Neural progenitor cell (in vitro differentiated cells): ENCODE results near the gene ZNRF1. TPM values are rescaled to one million over a fixed set of nuclear protein-coding genes. Genes with fewer than 3 reads are reported as not detected.
"Not testable (repeated sequence)": the region's sequence is repeated elsewhere in the genome, so short reads cannot be mapped to it uniquely, and the experiment has no call there.

Source experiments
- DNase-seq: peaks from one replicate; pipeline ENCODE4 v3.0.0-alpha.2; 2016; ENCODE audit warnings: low spot score
- H2AFZ ChIP-seq: fragments of 200-600 bp; sonication (generic); replicated peaks from 2 replicates; pipeline ENCODE4 v1.6.1; 2016; ENCODE audit warnings: antibody characterized with exemption
- H3F3A ChIP-seq: fragments of 200-600 bp; sonication (generic); 2 replicates; pipeline ENCODE4 v1.6.1; 2016; ENCODE audit warnings: antibody characterized with exemption, low read depth
- H3K27ac ChIP-seq: fragments of 200-600 bp; sonication (generic); 2 replicates; pipeline ENCODE4 v1.5.1; 2016; ENCODE audit warnings: mild to moderate bottlenecking
- H3K27me3 ChIP-seq: fragments of 200-600 bp; sonication (generic); 2 replicates; pipeline ENCODE4 v1.6.1; 2016; ENCODE audit warnings: mild to moderate bottlenecking, moderate library complexity
- H3K36me3 ChIP-seq: fragments of 200-600 bp; sonication (generic); 2 replicates; pipeline ENCODE4 v1.5.1; 2016
- H3K4me1 ChIP-seq: fragments of 200-600 bp; sonication (generic); 2 replicates; pipeline ENCODE4 v1.6.1; 2016; ENCODE audit warnings: mixed run types
- H3K4me2 ChIP-seq: fragments of 200-600 bp; sonication (generic); 2 replicates; pipeline ENCODE4 v1.6.1; 2016
- H3K4me3 ChIP-seq: fragments of 200-600 bp; sonication (generic); 2 replicates; pipeline ENCODE4 v1.5.1; 2016
- H3K79me2 ChIP-seq: fragments of 200-600 bp; sonication (generic); 2 replicates; pipeline ENCODE4 v1.6.1; 2016; ENCODE audit warnings: low read depth
- H3K9ac ChIP-seq: fragments of 200-600 bp; sonication (generic); 2 replicates; pipeline ENCODE4 v1.6.1; 2016
- H3K9me3 ChIP-seq: fragments of 200-600 bp; sonication (generic); 2 replicates; pipeline ENCODE4 v1.5.1; 2016; ENCODE audit warnings: low read depth
- H4K20me1 ChIP-seq: fragments of 200-600 bp; sonication (generic); 2 replicates; pipeline ENCODE4 v1.6.1; 2016; ENCODE audit warnings: low read depth
- H3K27ac Mint-ChIP-seq: 3 replicates; pipeline ENCODE4 v1.8.0; 2021; ENCODE audit warnings: mixed read lengths
- H3K27me3 Mint-ChIP-seq: 2 replicates; pipeline ENCODE4 v1.8.0; 2022; ENCODE audit warnings: low read depth, mild to moderate bottlenecking, inconsistent platforms, moderate library complexity, mixed read lengths; ENCODE audit not compliant: insufficient read depth
- H3K36me3 Mint-ChIP-seq: 3 replicates; pipeline ENCODE4 v1.8.0; 2021; ENCODE audit warnings: mixed read lengths
- H3K4me1 Mint-ChIP-seq: 3 replicates; pipeline ENCODE4 v1.8.0; 2021; ENCODE audit warnings: mixed read lengths
- H3K4me3 Mint-ChIP-seq: 3 replicates; pipeline ENCODE4 v1.8.0; 2021; ENCODE audit warnings: mild to moderate bottlenecking, moderate library complexity, mixed read lengths
- H3K9me3 Mint-ChIP-seq: 3 replicates; pipeline ENCODE4 v1.8.0; 2020; ENCODE audit warnings: mixed read lengths
- EZH2 ChIP-seq: fragments of 200-600 bp; sonication (generic); IDR thresholded peaks from 2 replicates; pipeline ENCODE4 v1.6.1; 2017; ENCODE audit warnings: antibody characterized with exemption, mild to moderate bottlenecking, moderate library complexity
- EZH2phosphoT487 ChIP-seq: fragments of 200-600 bp; sonication (generic); IDR thresholded peaks from 2 replicates; pipeline ENCODE4 v1.6.1; 2017; ENCODE audit warnings: antibody characterized with exemption
- total RNA-seq: library from RNA; depleted of rRNA; stranded (reverse); fragments of >200 nt; gene quantifications from 2 replicates; pipeline ENCODE4 v1.2.3, GENCODE V29; 2015; ENCODE audit warnings: low replicate concordance
- TF ChIP-seq, protein P1 (sequence below): fragments of 200-600 bp; sonication (generic); IDR thresholded peaks from 2 replicates; pipeline ENCODE4 v1.5.1; 2017; ENCODE audit warnings: antibody characterized with exemption, mild to moderate bottlenecking

The ZNRF1 gene
- total RNA-seq, 1 donor from 2014 or later: 9.3 TPM

- Histone ChIP-seq H3K4me3 (no peak overlapping the region), H3K4me1 (peaks cover 12% of the 10 kb centered on the region), H3K27me3 (no peaks in the 10 kb centered on the region), H3K27ac (no peak overlapping the region), H3F3A (no peaks in the 10 kb centered on the region), H4K20me1 (peaks cover 76% of the 10 kb centered on the region), H3K36me3 (no peaks in the 10 kb centered on the region), H3K9ac (no peak overlapping the region), H3K4me2 (no peak overlapping the region), H3K79me2 (peaks cover 86% of the 10 kb centered on the region), H2AFZ (no peak overlapping the region), H3K9me3 (no peaks in the 10 kb centered on the region)
- Mint-ChIP-seq H3K27me3 (no peaks in the 10 kb centered on the region), H3K36me3 (peaks cover 22% of the 10 kb centered on the region), H3K4me3 (no peak overlapping the region), H3K4me1 (no peaks in the 10 kb centered on the region), H3K9me3 (no peaks in the 10 kb centered on the region), H3K27ac (no peak overlapping the region)
- DNase-seq: no peak
- TF ChIP-seq EZH2phosphoT487 (no peak), EZH2 (no peak)
- TF ChIP-seq, protein P1, sequence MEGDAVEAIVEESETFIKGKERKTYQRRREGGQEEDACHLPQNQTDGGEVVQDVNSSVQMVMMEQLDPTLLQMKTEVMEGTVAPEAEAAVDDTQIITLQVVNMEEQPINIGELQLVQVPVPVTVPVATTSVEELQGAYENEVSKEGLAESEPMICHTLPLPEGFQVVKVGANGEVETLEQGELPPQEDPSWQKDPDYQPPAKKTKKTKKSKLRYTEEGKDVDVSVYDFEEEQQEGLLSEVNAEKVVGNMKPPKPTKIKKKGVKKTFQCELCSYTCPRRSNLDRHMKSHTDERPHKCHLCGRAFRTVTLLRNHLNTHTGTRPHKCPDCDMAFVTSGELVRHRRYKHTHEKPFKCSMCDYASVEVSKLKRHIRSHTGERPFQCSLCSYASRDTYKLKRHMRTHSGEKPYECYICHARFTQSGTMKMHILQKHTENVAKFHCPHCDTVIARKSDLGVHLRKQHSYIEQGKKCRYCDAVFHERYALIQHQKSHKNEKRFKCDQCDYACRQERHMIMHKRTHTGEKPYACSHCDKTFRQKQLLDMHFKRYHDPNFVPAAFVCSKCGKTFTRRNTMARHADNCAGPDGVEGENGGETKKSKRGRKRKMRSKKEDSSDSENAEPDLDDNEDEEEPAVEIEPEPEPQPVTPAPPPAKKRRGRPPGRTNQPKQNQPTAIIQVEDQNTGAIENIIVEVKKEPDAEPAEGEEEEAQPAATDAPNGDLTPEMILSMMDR: no peak
Measured at GRCh38 chr16:75088934-75089333, 90.1 kb downstream of the ZNRF1 start.

DNA sequence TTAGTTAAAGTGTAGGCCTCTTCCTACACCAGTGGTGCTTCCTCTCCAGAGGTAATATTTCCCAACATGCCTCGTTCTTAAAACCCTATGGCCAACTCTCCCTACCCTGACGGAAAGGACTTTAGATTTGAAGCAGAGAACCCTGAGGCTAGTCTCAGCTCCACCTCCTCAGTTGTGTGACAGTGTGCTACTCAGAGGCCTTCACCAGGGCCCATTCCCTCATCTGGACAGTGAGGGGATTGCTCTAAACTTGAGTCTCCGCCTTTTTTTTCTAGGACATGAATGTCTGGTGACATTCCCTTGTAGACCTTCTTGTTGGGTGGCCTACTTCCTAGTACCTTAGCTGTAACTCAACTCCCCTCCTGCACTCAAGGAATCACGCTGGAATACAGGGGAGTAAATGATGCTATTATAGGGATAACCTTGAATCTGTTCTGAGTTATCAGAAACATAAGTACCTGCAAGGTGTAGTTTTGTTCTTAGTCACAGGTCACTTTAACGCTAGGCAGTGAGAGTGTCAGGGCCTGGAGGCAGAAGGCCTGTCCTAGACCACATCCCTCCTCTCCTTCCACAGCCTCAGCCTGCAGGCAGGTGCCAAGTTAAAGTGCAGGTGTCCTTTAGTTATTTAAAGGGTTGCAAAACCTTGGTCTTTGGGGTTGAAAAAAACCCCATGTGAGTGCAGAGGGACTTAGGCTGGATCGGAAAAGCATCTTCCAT lies 90.8 kb downstream of the ZNRF1 start:
- Histone ChIP-seq H3K79me2 (peaks cover 82% of the 10 kb centered on the region), H3K27me3 (no peaks in the 10 kb centered on the region), H2AFZ (no peak overlapping the region), H3K4me3 (no peak overlapping the region), H3K4me2 (no peak overlapping the region), H3F3A (no peaks in the 10 kb centered on the region), H3K9me3 (no peaks in the 10 kb centered on the region), H3K9ac (no peak overlapping the region), H3K27ac (no peak overlapping the region), H3K36me3 (no peaks in the 10 kb centered on the region), H3K4me1 (peaks cover 12% of the 10 kb centered on the region), H4K20me1 (peaks cover 74% of the 10 kb centered on the region)
- DNase-seq: no peak
- no peaks in the 10 kb centered on the region for H3K27me3 Mint-ChIP-seq
- H3K9me3 Mint-ChIP-seq: no peaks in the 10 kb centered on the region
- H3K4me1 Mint-ChIP-seq: no peaks in the 10 kb centered on the region
- H3K4me3 Mint-ChIP-seq: no peak overlapping the region
- H3K36me3 Mint-ChIP-seq: peaks cover 21% of the 10 kb centered on the region
- no peak for TF ChIP-seq EZH2phosphoT487
- TF ChIP-seq, protein P1: no peak
- no peak overlapping the region for H3K27ac Mint-ChIP-seq

DNA sequence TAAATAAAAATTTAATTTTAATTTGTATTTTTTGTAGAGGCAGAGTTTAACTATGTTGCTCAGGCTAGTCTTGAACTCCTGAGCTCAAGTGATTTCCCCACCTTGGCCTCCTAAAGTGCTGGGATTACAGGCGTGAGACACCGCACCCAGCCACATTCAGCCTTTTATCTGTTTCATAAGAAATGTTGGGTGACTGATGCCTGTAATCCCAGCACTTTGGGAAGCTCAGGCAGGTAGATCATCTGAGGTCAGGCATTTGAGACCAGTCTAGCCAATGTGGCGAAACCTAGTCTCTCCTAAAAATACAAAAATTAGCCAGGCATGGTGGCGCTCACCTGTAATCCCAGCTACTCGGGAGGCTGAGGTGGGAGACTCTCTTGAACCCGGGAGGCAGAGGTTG lies 92.1 kb downstream of the ZNRF1 start:
- H3K36me3 ChIP-seq, H3F3A ChIP-seq, H3K4me3 Mint-ChIP-seq, H3K27ac ChIP-seq, H3K4me3 ChIP-seq, H3K4me2 ChIP-seq, H3K9me3 Mint-ChIP-seq, H3K4me1 Mint-ChIP-seq, H3K9me3 ChIP-seq, DNase-seq, H3K27me3 ChIP-seq, H3K27me3 Mint-ChIP-seq, H2AFZ ChIP-seq, H3K27ac Mint-ChIP-seq, H3K9ac ChIP-seq: not testable (repeated sequence)
- H3K79me2 ChIP-seq: peaks cover 69% of the 10 kb centered on the region
- peaks cover 70% of the 10 kb centered on the region for H4K20me1 ChIP-seq
- peaks cover 19% of the 10 kb centered on the region for H3K36me3 Mint-ChIP-seq
- H3K4me1 ChIP-seq: peaks cover 12% of the 10 kb centered on the region

DNA sequence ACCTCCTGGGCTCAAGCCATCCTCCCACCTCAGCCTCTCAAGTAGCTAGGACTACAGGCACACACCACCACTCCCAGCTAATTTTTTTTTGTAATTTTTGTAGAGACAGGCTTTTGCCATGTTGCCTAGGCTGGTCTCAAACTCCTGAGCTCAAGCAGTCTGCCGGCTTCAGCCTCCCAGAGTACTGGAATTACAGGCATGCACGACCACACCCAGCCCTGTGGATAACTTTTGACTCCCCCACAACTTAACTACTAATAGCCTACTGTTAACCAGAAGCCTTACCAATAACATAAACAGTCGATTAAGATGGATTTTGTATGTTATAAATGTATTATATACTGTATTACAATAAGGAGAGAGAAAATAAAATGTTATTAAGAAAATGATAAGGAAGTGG lies 92.8 kb downstream of the ZNRF1 start:
- H3K36me3 Mint-ChIP-seq: peaks cover 12% of the 10 kb centered on the region
- H3K4me2 ChIP-seq, H3F3A ChIP-seq, H3K9me3 Mint-ChIP-seq, H2AFZ ChIP-seq, H3K27ac Mint-ChIP-seq, H3K27ac ChIP-seq, H3K27me3 ChIP-seq, H3K9me3 ChIP-seq, H3K36me3 ChIP-seq, H3K4me3 ChIP-seq, H3K4me3 Mint-ChIP-seq, H3K4me1 Mint-ChIP-seq, DNase-seq, H3K27me3 Mint-ChIP-seq, H3K9ac ChIP-seq, H3K4me1 ChIP-seq: not testable (repeated sequence)
- peaks cover 64% of the 10 kb centered on the region for H3K79me2 ChIP-seq
- peaks cover 69% of the 10 kb centered on the region for H4K20me1 ChIP-seq
